CD4-positive, alpha-beta T cell treated with Interleukin-4 for 4 hours (primary cell): ENCODE data around the gene SLC30A9.

Experiments
- DNase-seq: peaks from one replicate; pipeline ENCODE4 v3.0.0-alpha.2; 2020

SLC30A9 gene

DNA sequence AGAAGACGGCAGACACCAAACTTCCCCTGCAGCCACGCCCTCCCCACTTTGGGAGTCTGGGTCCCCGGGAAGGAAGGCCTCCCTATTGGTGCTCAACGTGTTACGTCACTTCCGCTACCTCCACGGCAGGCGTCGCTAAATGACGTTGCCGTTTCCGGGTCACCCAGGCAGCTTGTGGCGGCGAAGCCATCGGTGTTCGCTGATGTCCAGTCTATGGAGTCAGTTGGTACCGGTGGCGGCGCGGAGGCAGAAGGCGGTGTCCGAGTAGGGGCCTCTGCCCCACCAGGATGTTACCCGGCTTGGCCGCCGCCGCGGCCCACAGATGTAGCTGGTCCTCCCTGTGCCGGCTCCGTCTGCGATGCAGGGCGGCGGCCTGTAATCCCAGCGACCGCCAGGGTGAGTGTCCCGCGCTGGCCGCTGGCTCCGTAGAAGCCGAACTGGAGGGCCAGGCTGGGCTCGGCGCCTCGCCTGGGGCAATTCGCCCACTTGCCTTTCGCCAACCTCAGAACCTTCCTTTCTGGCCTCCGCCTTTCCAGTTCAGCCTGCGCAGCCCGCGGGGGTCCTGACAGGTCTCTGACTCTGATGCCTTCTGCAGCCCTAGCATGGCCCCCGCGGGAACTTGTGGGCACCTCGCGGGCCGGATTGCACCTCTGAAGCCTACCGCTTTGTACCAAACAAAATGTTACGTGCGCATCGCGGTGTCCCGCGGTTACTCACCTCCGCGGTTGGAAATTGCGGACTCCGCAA lies at the start of gene SLC30A9:
SLC30A9 (plus strand) TSS at position 166 of the 747 bp plus-strand sequence; CDS start at position 288, 122 bp downstream.
- DNase-seq: peak; percentile 94

- no peak for DNase-seq
These were observed 49.5 kb upstream of the SLC30A9 start for GRCh38 chr4:41940834-41941233.

DNA sequence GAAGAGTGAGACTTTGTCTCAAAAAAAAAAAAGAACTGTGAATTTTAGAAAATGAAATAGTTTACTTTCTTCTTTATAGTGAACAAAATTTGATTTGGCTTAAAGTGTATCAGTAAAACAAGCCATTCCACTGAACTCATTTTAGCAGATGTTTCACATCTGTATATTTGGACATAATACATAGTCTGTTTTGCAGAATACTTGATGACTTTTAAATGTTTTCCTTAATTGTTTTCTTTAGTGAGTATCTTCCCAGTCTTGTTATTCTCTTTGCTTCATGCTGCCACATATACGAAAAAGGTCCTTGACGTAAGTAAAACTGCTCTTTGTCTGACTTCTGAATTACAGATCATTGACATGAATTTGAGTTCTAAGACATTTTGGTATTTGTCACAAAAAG lies 46.8 kb upstream of the SLC30A9 start:
- no peak for DNase-seq

DNA sequence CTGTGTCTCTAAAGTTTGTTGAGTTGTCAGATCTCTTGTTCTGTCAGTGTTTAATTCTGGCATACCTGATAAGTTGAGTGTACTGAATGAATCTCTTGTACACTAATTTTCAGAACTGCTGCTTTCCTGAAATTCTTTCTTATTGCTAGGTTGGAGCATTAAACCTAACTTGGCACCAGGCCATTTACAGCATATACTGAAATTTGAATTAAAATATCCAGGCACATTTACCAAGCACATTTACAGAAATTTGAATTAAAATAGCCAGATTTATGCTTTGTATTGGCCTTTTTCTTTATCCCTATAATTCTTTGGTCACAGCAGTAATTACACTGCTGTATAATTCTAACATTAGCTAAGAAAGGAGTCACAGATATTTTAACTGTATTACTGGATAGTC lies 46.2 kb upstream of the SLC30A9 start:
- no peak for DNase-seq

GRCh38 chr4:41949531-41949930 lies 40.8 kb upstream of the SLC30A9 start:
- DNase-seq: no peak

DNA sequence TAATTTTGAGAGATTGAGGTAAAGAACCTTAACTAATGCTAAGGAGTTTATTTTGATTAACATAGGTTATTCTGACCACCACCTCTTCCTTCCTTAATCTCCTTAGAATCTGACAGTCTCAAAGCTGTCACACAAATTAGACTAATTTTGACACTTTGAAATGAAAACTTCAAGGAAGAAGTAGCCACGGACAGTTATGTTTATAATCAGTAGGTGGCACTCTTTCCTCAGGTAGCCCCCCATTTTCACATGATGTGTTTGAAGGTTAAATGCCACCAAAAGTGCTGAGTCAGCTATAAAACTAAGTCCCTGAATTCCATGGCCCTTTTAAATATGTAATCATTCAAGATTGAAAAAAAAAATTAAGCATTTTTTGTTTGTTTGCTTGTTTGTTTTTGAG lies 32.7 kb upstream of the SLC30A9 start:
- DNase-seq: peak; percentile 26

- peak; percentile 16 for DNase-seq
These were observed 27.2 kb upstream of the SLC30A9 start for GRCh38 chr4:41963105-41963504.

DNA sequence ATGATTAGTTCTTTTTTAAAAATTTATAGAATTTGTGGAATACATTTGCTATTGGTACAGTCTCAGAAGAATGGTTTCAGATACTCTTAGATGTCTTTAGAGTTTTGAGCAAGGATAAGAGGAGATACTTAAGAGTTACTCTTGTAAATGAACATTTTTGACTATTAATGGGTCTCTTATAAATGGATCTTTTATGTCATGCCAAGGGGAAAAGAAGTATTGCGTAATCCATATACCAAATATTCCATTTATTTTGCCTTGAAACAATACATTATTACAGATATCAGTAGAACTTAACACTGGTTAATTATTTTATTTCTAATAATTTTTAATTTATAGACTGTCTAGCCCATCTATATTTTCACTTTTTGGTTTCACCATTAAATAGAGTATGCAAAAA lies 25.9 kb upstream of the SLC30A9 start:
- no peak for DNase-seq

GRCh38 chr4:41967392-41967791 lies 22.9 kb upstream of the SLC30A9 start:
- no peak for DNase-seq

- no peak for DNase-seq
These were observed 20.7 kb upstream of the SLC30A9 start for GRCh38 chr4:41969671-41970070.

DNA sequence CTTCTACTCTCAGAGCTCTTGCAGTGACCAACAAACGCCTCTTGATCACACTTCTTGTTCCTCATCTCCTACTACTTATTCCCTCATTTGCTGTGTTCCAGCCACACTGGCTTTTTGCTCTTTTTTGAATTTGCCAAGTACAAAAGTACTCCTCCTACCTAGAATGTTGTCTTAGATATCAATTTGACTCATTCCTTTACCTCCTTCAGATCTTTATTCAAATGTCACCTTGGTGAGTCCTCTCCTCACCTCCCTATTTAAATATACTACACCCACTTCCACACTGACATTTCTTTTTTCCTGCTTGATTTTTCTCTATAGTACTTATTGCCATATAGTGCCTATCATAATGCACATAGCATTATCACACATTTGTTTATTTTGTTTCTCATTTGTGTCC lies 15.0 kb upstream of the SLC30A9 start:
- DNase-seq: no peak

GRCh38 chr4:41976775-41977516 lies 13.4 kb upstream of the SLC30A9 start:
- DNase-seq: no peak

DNA sequence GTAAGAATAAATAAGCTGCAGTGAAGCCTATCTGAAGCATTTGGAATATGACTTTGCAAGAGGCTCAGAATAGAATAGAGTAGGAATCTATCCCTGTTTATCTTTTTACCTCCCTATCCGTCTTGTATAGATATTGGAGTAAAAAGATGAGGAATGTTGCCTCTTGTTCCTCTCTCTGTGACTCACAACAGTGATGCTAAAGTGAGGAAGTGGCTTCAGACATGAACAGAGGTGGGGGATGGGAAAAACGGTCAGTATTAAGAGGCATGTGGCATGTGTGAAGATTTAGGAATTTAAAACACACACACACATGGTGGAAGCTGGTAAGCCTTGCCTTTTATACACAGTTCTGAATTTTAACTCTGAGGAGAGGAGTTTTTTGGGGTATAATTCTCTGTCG lies 12.6 kb upstream of the SLC30A9 start:
- DNase-seq: no peak

DNA sequence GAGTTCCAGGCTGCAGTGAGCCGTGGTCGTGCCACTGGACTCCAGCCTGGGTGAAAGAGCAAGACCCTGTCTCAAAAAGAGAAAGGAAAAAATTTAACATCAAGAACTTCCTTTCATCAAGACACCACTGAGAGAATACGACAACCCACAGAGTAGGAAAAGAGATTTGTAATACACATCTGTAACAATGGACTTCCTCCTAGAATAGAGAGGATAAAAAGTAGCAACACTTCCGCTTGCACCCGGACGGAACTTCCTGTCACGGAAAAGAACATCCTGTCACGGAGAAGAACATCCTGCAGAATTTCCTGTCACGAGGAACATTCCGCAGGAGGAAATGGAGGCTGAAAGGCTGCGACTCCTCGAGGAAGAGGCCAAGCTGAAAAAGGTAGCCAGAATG lies 8.9 kb upstream of the SLC30A9 start, which contains the start of gene DCAF4L1:
DCAF4L1 (plus strand) TSS at position 301 of the 400 bp plus-strand sequence; CDS start at position 338, 37 bp downstream.
- no peak for DNase-seq

GRCh38 chr4:41982716-41983115 lies 7.6 kb upstream of the SLC30A9 start:
- DNase-seq: no peak

DNA sequence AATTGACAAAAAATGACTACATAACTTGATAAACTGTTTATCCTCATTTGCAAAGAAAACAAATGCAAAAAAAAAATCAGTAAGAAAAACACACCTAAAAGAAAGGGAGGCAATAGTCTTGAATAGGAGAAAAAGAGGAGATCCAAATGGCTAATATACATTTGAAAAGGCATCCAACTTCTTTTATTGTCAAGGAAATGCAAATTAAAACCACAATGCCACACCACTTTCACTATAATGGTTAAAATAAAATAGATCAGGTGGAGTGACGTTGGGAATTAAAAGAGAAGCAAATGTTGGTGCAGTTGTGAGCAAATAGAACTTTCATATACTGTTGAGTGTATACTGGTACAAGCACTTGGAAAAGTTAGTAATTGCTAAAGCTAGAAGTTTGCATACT lies 5.2 kb upstream of the SLC30A9 start:
- no peak for DNase-seq

DNA sequence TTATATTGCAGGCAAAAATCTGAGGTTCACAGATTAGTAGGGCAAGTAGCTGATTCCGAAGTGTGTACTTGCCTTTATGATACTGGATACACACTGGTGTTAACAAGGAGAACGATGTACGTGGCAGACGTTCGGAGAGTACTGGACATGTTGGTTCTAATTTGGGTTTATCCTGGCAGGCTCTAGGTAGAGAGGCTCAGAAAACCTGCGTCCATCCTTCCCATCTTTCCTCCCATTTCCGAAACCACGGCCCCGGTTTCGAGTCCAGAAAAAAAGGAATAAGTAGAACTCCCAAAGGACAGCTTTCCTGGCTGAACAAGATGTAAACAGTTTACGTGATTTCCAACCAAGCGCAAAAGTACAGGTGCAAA lies 351 bp upstream of the SLC30A9 start:
- no peak for DNase-seq

GRCh38 chr4:41991916-41992767 lies 1.8 kb downstream of the SLC30A9 start:
- DNase-seq: no peak

DNA sequence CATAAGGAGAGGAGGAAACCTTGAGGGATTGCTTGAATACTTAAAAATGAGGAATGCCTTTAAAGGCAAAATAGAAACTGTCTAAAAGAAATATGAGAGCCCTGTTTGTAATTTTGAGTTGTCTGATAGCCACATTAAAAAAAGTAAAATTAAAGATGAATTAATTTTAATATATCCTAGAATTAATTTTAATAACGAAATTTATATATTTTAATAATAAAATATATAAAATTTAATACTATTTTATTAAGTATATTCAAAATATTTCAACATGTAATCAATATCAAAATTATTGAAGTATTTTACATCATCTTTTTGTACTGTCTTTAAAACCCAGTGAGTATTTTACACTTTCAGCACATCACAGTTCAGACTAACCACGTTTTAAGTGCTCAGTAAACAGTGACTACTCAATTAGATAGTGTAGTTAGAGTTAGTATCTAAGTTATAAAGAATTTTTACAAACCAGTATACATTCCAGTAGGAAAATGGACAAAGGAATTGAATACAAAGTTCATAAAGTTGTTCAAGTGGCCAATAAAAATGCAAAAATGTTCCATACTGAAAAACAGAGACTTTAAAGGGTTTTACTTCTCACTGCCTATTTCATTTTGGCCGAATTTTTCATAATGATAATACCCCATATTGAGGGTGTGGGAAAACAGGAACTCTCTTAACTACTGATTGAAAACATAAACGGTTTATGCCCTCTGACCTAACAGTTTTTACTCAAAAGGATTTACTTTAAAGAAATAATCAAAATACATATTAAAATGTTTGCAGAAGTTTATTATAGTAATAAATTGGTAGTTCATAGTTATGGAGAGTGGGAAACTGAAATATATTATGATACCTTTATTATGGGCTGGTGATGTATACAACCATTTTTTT lies 2.9 kb downstream of the SLC30A9 start:
- no peak for DNase-seq

DNA sequence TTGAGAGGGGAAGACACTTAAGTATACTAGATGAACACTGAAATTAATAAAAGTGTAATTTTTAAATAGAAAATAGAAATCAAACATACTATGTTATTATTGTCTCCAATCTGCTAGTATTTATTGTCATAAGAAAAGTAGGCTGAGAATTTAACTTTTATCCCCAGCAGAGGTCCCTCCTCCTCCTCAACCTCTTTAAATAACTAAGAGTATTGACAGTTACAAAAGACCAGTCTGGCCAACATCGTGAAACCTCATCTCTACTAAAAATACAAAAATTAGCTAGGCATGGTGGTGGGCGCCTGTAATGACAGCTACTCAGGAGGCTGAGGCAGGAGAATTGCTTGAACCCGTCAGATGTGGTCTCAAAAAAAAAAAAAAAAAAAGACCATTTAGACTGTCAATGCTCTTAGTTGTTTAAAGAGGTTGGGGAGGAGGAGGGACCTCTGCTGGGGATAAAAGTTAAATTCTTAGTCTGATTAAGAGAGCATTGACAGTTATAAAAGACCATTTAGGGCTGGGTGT lies 4.2 kb downstream of the SLC30A9 start:
- no peak for DNase-seq

DNA sequence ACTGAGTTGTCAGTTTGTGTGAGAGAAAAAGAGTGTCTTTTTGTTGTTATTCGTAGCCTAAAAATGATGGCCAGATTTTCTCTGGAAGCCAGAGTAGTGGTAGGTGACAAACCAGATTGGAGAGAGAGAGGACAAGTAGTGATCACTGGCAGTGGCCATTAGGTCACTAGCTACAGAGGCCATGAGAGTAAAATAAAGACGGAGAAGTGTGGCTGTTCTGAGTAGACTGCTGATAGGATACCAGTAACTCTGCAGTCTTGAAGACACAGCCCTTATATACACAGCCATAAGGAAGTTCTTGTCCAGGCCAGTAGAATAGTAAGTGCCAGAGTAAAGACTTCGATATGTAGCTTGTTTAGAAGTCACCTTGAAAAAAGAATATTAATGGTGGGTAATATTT lies 7.7 kb downstream of the SLC30A9 start:
- no peak for DNase-seq

DNA sequence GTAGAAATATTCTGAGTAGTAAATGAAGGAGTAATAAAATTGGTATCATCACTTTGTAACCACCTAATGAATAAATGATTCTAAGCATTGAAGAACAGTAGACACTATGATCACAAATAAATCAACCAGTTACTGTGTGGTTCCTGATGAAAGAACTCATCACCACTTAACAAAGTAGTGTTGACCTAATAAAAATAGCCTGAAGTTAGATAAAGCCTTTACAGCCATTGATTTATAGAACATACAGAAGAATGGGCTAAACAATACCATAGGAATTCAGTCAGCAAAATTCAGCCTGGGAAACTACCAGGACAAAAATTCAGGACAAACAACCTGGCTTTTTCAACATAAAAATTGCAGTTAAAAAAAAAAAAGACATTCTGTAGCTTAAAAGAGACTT lies 9.0 kb downstream of the SLC30A9 start:
- DNase-seq: no peak
